ENCODE results near the gene GP9.

GP9 gene

DNA sequence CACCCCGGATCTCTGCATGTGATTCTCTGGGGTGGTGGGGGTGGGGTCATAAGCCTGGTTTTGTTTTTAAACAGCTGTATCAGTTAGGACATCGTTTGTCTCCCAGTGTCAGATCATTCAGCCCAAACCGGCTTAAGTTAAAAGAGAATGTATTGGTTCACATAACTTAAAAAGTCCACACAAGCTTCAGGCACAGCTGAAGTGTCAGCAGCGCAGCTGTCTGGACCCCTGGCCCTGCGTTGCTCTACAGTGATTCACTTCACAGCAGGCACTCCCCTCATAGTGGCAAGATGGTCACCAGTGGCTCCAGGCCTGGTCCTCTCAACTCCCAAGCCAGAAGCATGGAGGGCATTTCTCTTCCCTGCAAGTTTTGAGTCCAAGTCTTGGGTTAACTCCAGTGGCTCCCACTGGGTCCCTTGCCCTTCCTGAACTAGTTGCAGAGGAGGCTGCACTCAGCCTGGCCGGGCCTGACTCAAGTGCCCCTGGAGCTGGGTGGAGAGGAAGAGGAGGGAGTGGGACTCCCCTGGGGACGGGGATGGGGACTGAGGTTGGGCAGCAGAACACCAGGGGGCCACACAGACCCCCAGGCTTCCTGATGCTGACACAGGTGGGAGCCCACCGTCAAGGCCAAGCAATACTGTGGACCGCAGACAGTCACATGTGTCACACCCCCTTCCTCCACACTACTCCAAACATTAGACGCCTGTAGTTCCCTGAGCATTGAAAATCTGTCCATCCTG, 28.9 kb upstream of the GP9 start:
- Histone ChIP-seq H3K9ac (ENCODE audit: low read length) (no peak overlapping the region), H3K4me3 (ENCODE audit: low read depth in 1 of 2, low read length in 2 of 2) (no peak overlapping the region), H3K27me3 (ENCODE audit: control insufficient read depth in 1 of 2, insufficient read depth in 2 of 2, low read length in 2 of 2) (no peaks in the 10 kb centered on the region), H3K4me1 (ENCODE audit: insufficient read depth, low read length) (peaks cover 18% of the 10 kb centered on the region), H3K9me3 (ENCODE audit: low read length) (no peaks in the 10 kb centered on the region), H3K27ac (ENCODE audit: low read depth, low read length) (no peak overlapping the region), H3K36me3 (ENCODE audit: insufficient read depth, low read length) (no peaks in the 10 kb centered on the region)

DNA sequence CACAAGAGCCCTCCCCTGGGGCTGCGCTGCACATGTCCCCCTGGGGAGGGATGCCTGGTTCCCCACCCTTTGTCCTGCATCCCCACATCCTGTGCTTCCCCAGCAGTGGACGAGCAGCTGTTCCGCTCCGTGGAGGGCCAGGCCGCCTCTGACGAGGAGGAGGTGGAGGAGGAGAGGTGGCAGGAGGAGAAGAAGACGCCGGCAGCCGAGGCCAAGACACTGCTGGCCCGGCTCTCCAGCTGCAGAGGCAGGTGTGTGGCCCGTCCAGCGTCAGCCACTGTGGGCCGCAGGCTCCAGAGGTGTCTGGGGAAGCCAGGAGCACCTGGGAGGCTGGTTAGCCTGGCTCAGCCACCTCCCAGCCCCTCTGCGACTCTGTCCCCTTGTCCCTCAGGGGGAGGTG, 27.9 kb upstream of the GP9 start:
- no peak overlapping the region for H3K9ac ChIP-seq (ENCODE audit: low read length)
- no peaks in the 10 kb centered on the region for H3K9me3 ChIP-seq (ENCODE audit: low read length)
- no peaks in the 10 kb centered on the region for H3K36me3 ChIP-seq (ENCODE audit: insufficient read depth, low read length)
- H3K27ac ChIP-seq (ENCODE audit: low read depth, low read length) = no peak overlapping the region
- H3K27me3 ChIP-seq (ENCODE audit: control insufficient read depth in 1 of 2, insufficient read depth in 2 of 2, low read length in 2 of 2) = no peaks in the 10 kb centered on the region
- no peak overlapping the region for H3K4me3 ChIP-seq (ENCODE audit: low read depth in 1 of 2, low read length in 2 of 2)
- H3K4me1 ChIP-seq (ENCODE audit: insufficient read depth, low read length) = peaks cover 9% of the 10 kb centered on the region

DNA sequence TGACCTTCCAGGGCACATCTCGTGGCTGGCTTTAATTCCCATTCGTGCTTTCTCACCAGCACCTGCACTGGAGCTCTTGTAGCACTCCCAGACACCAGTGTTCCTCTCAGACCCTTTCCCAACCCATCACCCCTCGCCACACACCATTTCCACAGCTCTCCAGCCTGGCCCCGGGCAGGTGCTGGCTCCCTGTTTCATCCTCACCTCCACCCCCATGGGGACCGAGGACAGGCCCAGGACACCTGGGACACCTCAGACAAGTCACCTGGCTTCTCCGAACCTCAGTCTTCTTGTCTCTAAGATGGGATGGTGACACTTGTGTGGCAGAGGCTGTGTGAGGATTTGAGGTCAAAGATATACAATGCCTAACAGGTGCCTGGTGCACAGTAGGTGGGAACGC, 27.4 kb upstream of the GP9 start:
- Histone ChIP-seq H3K27ac (ENCODE audit: low read depth, low read length) (no peak overlapping the region), H3K27me3 (ENCODE audit: control insufficient read depth in 1 of 2, insufficient read depth in 2 of 2, low read length in 2 of 2) (no peaks in the 10 kb centered on the region), H3K9me3 (ENCODE audit: low read length) (no peaks in the 10 kb centered on the region), H3K9ac (ENCODE audit: low read length) (no peak overlapping the region), H3K4me1 (ENCODE audit: insufficient read depth, low read length) (peaks cover 9% of the 10 kb centered on the region), H3K4me3 (ENCODE audit: low read depth in 1 of 2, low read length in 2 of 2) (no peak overlapping the region), H3K36me3 (ENCODE audit: insufficient read depth, low read length) (no peaks in the 10 kb centered on the region)

DNA sequence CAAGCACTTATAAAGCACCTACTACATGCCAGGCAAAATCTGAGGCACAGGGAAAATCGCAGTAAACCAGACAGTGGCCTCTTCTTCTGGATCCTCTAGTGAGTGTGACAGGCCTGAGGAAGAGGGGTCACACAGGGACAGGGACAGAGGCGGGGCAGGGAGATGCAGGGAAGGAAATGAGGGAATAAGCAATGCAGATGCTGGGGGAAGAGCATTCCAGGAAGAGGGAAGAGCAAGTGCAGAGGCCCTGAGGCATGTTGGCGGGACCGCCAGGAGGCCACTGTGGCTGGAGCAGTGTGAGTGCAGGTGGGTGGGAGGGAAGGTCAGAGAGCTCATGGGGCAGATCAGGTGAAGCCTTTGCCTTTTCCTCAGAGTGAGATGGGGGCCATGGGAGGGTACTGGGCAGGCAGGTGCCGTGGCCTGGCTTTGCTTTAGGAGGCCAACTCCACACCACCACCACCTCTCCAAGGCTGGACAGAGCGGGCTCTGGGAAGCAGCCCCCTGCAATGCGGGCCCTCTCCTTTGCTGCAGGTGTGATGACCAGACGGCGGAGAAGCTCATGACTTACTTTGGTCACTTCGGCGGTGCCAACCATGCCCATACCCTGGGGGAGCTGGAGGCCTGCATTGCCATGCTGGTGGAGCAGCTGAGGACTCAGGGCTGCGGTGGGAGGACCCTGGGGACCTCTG, 26.8 kb upstream of the GP9 start:
- Histone ChIP-seq H3K27ac (ENCODE audit: low read depth, low read length) (peak overlapping the region; percentile 28), H3K9ac (ENCODE audit: low read length) (no peak overlapping the region), H3K36me3 (ENCODE audit: insufficient read depth, low read length) (no peaks in the 10 kb centered on the region), H3K4me1 (ENCODE audit: insufficient read depth, low read length) (peaks cover 9% of the 10 kb centered on the region), H3K9me3 (ENCODE audit: low read length) (no peaks in the 10 kb centered on the region), H3K27me3 (ENCODE audit: control insufficient read depth in 1 of 2, insufficient read depth in 2 of 2, low read length in 2 of 2) (no peaks in the 10 kb centered on the region), H3K4me3 (ENCODE audit: low read depth in 1 of 2, low read length in 2 of 2) (no peak overlapping the region)

DNA sequence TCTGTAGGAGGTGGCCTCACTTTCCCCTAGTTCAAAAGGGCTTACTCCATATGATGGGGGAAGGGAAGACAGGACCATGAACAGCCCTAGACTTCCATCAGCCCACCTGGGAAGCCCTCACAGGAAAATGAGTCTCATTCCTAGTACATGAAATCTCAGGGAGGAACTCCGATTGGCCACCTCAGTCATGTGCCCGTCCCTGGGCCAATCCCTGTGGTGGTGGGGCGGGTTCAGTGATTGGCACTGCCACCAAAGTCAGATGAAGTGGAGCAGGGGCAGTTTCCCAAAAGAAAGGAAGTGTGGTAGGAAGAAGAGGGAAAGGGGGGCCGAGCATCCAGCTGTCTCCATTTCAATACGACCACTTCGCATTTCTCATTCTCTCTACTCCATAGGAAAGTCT, 25.9 kb upstream of the GP9 start:
- Histone ChIP-seq H3K27me3 (ENCODE audit: control insufficient read depth in 1 of 2, insufficient read depth in 2 of 2, low read length in 2 of 2) (no peaks in the 10 kb centered on the region), H3K4me1 (ENCODE audit: insufficient read depth, low read length) (peaks cover 9% of the 10 kb centered on the region), H3K27ac (ENCODE audit: low read depth, low read length) (no peak overlapping the region), H3K9me3 (ENCODE audit: low read length) (no peaks in the 10 kb centered on the region), H3K9ac (ENCODE audit: low read length) (no peak overlapping the region), H3K4me3 (ENCODE audit: low read depth in 1 of 2, low read length in 2 of 2) (no peak overlapping the region), H3K36me3 (ENCODE audit: insufficient read depth, low read length) (no peaks in the 10 kb centered on the region)

DNA sequence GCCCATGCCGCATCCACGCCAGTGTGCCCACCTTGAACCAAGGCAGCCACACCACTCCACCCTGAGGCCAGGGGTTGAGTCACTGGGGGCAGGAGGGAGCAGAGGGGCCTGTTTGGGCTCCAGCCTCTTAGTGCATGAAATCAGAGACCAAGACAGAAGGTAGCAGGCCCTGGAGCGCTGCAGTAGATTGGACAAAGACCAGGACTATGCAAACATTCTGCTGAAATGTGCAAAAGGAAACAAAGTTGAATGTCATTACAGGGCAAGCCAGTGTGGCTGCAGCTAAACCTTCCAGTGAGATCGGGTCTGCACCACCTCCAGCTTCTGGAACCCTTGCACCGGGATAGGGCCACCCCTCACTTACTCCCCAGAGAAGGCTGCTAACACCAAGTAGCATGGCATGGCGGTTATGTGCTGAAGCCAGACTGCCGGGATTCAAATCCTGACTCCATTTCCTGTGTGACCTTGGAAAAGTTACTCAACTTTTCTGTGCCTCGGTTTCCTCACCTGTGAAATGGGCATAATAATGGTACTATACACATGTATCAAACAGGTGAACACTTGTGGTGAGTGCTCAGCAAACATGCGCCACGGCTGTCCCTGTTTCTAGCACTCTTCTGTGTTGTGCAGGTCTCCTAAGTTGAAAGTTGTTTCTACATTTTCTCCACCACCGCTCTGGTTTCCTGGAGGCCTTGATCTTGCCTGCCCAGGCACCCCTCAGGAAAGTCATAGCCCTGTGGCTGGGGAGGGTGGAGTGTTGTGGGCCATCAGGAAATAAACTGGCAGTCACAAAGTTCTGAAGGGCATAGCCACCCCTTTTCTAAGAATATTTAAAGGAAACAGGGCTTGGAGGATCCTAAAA, 25.0 kb upstream of the GP9 start:
- Histone ChIP-seq H3K27ac (ENCODE audit: low read depth, low read length) (no peak overlapping the region), H3K4me1 (ENCODE audit: insufficient read depth, low read length) (peaks cover 9% of the 10 kb centered on the region), H3K36me3 (ENCODE audit: insufficient read depth, low read length) (no peaks in the 10 kb centered on the region), H3K9me3 (ENCODE audit: low read length) (no peaks in the 10 kb centered on the region), H3K4me3 (ENCODE audit: low read depth in 1 of 2, low read length in 2 of 2) (no peak overlapping the region), H3K27me3 (ENCODE audit: control insufficient read depth in 1 of 2, insufficient read depth in 2 of 2, low read length in 2 of 2) (no peaks in the 10 kb centered on the region), H3K9ac (ENCODE audit: low read length) (no peak overlapping the region)

DNA sequence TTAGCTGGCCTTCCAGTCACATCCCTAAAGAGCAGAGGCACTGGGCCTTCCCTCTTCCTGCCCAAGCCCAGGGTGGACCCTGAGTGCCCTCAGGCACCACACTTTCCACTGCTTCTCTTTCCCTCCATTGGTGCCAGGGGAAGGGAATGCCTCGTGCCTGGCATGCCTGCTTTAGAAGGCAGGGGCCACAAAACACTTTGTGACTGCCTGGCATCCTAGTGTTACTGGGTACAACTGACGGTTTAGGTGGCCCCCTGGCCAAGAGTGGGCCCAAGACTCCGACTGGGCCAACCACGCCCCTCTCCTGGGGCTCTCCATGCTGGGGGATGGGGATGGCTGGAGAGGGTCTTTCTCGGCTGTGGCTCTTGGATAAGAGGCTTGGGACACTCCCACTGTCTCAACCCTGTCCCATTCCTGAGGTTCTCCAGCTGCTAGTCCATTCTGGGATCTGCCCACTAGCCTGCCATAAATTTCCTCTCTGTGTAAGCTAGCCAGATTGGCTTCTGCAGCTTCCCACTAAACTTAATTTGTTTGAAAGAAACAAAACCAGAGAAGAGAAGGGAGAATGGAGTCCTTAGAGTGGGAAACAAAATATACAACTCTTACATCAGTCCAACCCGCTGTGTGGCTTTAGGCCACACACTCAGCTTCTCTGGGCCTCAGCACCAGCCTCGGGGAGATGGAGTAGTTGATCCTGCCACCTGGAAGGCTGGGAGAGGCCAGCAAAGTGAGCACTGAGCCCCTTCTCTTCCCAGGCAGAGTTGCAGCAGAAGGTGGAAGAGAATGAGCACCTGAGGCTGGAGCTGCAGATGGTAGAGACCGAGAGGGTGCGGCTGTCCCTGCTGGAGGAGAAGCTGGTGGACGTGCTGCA, 24.1 kb upstream of the GP9 start:
- H3K4me1 ChIP-seq (ENCODE audit: insufficient read depth, low read length) = peaks cover 9% of the 10 kb centered on the region
- no peak overlapping the region for H3K4me3 ChIP-seq (ENCODE audit: low read depth in 1 of 2, low read length in 2 of 2)
- no peak overlapping the region for H3K27ac ChIP-seq (ENCODE audit: low read depth, low read length)
- H3K27me3 ChIP-seq (ENCODE audit: control insufficient read depth in 1 of 2, insufficient read depth in 2 of 2, low read length in 2 of 2) = no peaks in the 10 kb centered on the region
- H3K9ac ChIP-seq (ENCODE audit: low read length) = no peak overlapping the region
- H3K36me3 ChIP-seq (ENCODE audit: insufficient read depth, low read length) = no peaks in the 10 kb centered on the region
- H3K9me3 ChIP-seq (ENCODE audit: low read length) = no peaks in the 10 kb centered on the region

DNA sequence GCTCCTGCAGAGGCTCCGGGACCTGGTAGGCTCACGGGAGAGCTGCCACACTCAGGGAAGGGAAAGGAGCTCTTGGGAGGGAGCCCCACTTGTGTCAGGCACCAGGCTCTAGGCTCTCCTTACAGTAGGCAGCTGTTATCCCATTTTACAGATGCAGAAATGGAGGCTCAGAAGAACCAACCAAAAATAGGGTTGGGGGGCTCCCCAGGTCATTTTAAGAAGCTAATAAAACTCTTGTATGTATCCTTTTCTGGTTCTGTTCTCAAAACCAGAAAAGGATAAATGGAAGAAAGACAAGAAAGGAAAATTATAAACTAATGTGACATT, 23.5 kb upstream of the GP9 start:
- Histone ChIP-seq H3K36me3 (ENCODE audit: insufficient read depth, low read length) (no peaks in the 10 kb centered on the region), H3K27me3 (ENCODE audit: control insufficient read depth in 1 of 2, insufficient read depth in 2 of 2, low read length in 2 of 2) (no peaks in the 10 kb centered on the region), H3K4me3 (ENCODE audit: low read depth in 1 of 2, low read length in 2 of 2) (no peak overlapping the region), H3K4me1 (ENCODE audit: insufficient read depth, low read length) (peaks cover 9% of the 10 kb centered on the region), H3K9ac (ENCODE audit: low read length) (no peak overlapping the region), H3K27ac (ENCODE audit: low read depth, low read length) (no peak overlapping the region), H3K9me3 (ENCODE audit: low read length) (no peaks in the 10 kb centered on the region)

DNA sequence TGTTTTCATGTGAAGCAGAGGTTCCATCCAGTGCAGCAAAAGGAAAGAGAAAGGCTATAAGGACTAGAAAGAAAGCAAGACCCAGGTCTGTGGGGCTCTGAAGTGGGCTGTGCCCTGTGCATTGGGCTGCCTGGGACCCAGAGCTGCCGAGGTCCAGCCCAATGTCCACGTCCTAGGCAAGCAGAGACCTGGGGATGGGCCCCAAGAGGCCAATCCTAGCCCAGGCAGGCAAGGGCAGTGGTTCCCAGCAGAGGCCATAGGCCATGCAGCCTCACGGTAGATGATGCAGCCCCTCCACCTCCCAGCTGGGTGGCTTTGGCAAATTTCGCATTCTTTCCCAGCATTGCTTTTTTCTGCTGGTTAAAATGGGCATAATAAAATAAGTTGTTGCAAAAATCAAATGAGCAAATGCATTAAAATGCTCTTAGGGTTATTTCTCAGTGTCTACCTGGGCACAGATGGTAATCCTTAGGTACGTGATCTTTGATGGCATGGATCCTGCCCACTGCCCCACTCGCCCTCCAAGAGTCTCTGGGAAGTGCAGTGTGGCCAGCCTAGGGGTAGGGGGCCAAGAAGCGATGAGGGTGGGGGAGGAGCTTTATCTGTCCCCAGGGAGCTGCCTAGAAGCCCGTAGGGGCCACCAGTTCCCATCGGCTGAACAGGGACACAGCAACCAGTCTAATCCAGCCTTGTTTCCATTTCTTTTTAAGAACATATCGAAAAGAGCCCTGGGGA, 22.3 kb upstream of the GP9 start:
- H3K27me3 ChIP-seq (ENCODE audit: control insufficient read depth in 1 of 2, insufficient read depth in 2 of 2, low read length in 2 of 2) = no peaks in the 10 kb centered on the region
- H3K27ac ChIP-seq (ENCODE audit: low read depth, low read length) = no peak overlapping the region
- no peak overlapping the region for H3K4me3 ChIP-seq (ENCODE audit: low read depth in 1 of 2, low read length in 2 of 2)
- H3K4me1 ChIP-seq (ENCODE audit: insufficient read depth, low read length) = peaks cover 9% of the 10 kb centered on the region
- no peaks in the 10 kb centered on the region for H3K9me3 ChIP-seq (ENCODE audit: low read length)
- no peak overlapping the region for H3K9ac ChIP-seq (ENCODE audit: low read length)
- no peaks in the 10 kb centered on the region for H3K36me3 ChIP-seq (ENCODE audit: insufficient read depth, low read length)

DNA sequence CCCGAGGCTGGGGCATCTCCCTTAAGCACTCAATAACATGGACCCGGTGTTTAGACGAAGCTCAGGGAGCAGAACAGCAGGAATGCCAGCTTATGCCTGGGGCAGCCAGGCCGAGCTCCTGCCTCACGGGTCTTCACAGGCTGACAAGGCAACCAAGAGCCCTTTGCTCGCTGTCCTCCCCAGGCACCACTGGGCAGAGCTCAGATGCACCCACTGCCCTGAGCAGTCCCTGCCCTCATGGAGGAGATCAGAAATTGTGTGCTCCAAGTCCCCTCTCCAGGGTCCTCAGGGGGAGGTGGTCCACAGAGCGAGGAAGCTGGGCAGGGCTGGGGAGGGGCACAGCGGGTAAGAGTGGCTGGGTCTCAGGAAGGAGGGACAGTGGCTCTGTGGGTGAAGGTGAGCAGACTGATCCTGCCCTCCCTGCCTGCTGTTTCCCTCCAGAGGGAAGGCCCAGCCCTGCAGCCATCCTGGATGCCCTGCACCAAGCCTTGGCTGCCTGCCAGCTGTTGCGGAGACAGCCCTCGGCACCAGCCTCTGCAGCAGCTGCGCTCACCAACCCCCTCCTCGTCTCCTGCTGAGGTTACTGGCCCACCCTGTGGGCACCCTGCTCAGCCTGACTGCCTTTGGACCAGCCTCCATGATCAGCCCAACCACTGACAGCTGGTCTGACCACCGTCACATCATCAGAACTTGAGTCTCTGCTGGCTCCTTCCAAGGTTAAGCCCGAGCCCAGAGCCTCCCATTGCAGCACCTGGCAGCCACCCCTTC, 21.1 kb upstream of the GP9 start:
- H3K36me3 ChIP-seq (ENCODE audit: insufficient read depth, low read length) = no peaks in the 10 kb centered on the region
- peaks cover 0 to 3% of the 10 kb centered on the region in 2 donors for H3K27me3 ChIP-seq (ENCODE audit: control insufficient read depth in 1 of 2, insufficient read depth in 2 of 2, low read length in 2 of 2)
- H3K27ac ChIP-seq (ENCODE audit: low read depth, low read length) = no peak overlapping the region
- H3K9me3 ChIP-seq (ENCODE audit: low read length) = no peaks in the 10 kb centered on the region
- peaks cover 9% of the 10 kb centered on the region for H3K4me1 ChIP-seq (ENCODE audit: insufficient read depth, low read length)
- no peak overlapping the region for H3K4me3 ChIP-seq (ENCODE audit: low read depth in 1 of 2, low read length in 2 of 2)
- no peak overlapping the region for H3K9ac ChIP-seq (ENCODE audit: low read length)

Data from muscle layer of colon (tissue), 2 donors.